Endodermal cell (in vitro differentiated cells): ENCODE measurements around the gene CCDC6. TPM values are rescaled to one million over a fixed set of nuclear protein-coding genes. Genes with fewer than 3 reads are reported as not detected.

ENCODE experiments used
- DNase-seq: peaks from one replicate; pipeline ENCODE4 v3.0.0-alpha.2; 2017
- H3K27ac ChIP-seq: 2 replicates; pipeline ENCODE4 v1.5.1; 2013; ENCODE audit warnings: mild to moderate bottlenecking, low read depth, low read length, moderate library complexity
- H3K27me3 ChIP-seq: 2 replicates; pipeline ENCODE4 v1.6.1; 2013; ENCODE audit warnings: mild to moderate bottlenecking, low read length, moderate library complexity; ENCODE audit not compliant: insufficient read depth, control insufficient read depth, poor library complexity, severe bottlenecking
- H3K36me3 ChIP-seq: 2 replicates; pipeline ENCODE4 v1.7.0; 2013; ENCODE audit warnings: mild to moderate bottlenecking, low read length, moderate library complexity; ENCODE audit not compliant: control insufficient read depth, insufficient read depth
- H3K4me1 ChIP-seq: one replicate; pipeline ENCODE4 v1.7.0; 2013; ENCODE audit warnings: low read length; ENCODE audit not compliant: control insufficient read depth, insufficient read depth
- H3K4me3 ChIP-seq: 2 replicates; pipeline ENCODE4 v1.5.1; 2013; ENCODE audit warnings: mild to moderate bottlenecking, low read length, moderate library complexity
- H3K9ac ChIP-seq: 2 replicates; pipeline ENCODE4 v1.6.1; 2013; ENCODE audit warnings: mild to moderate bottlenecking, low read length, moderate library complexity; ENCODE audit not compliant: poor library complexity, severe bottlenecking; ENCODE audit errors: extremely low read depth
- H3K9me3 ChIP-seq: 2 replicates; pipeline ENCODE4 v1.6.1; 2013; ENCODE audit warnings: mild to moderate bottlenecking, low read length, moderate library complexity; ENCODE audit not compliant: control insufficient read depth
- H3K27ac Mint-ChIP-seq: 2 replicates; pipeline ENCODE4 v1.8.0; 2020; ENCODE audit warnings: mixed read lengths
- H3K27me3 Mint-ChIP-seq: 2 replicates; pipeline ENCODE4 v1.8.0; 2021; ENCODE audit warnings: mild to moderate bottlenecking, mixed read lengths; ENCODE audit not compliant: insufficient read depth
- H3K36me3 Mint-ChIP-seq: 2 replicates; pipeline ENCODE4 v1.8.0; 2020; ENCODE audit warnings: low read depth, mixed read lengths
- H3K4me1 Mint-ChIP-seq: 2 replicates; pipeline ENCODE4 v1.8.0; 2020; ENCODE audit warnings: mixed read lengths
- H3K4me3 Mint-ChIP-seq: 2 replicates; pipeline ENCODE4 v1.8.0; 2020; ENCODE audit warnings: mild to moderate bottlenecking, moderate library complexity, mixed read lengths
- H3K9me3 Mint-ChIP-seq: 2 replicates; pipeline ENCODE4 v1.8.0; 2020; ENCODE audit warnings: mild to moderate bottlenecking, mixed read lengths
- CTCF ChIP-seq: fragments of 200-600 bp; sonication (generic); conservative IDR thresholded peaks from 2 replicates; pipeline ENCODE4 v1.5.0; 2021; ENCODE audit warnings: antibody characterized with exemption, mild to moderate bottlenecking
- WGBS, 2 experiments: methylation state at CpG; one replicate each; pipeline versions ENCODE4 v1.1.5 to v1.1.7; 2013; ENCODE audit warnings: missing lambda C conversion rate in 2 of 2, mixed read lengths in 1 of 2; ENCODE audit not compliant: insufficient coverage in 1 of 2, insufficient read length in 1 of 2; 5-methylcytosine and 5-hydroxymethylcytosine counted together
- total RNA-seq, 2 donors: library from RNA; stranded (reverse); fragmentation: NEBNext Ultra II Directional in 1 of 2; extraction: Animal tissue kit (Norgen Biotek cat#: 25700) in 1 of 2; gene quantifications; 2 replicates in 1 of 2; 3 replicates in 1 of 2; pipeline ENCODE4 v1.2.1, GENCODE V29; 2021

Gene CCDC6
- total RNA-seq, 2 donors from 2014 or later, result 29.3 to 30.4 TPM

- Mint-ChIP-seq H3K9me3 (no peaks in the 10 kb centered on the region), H3K4me3 (peak overlapping the region; percentile 93), H3K36me3 (no peaks in the 10 kb centered on the region), H3K4me1 (peaks cover 42% of the 10 kb centered on the region), H3K27ac (peak overlapping the region; percentile 88), H3K27me3 (no peaks in the 10 kb centered on the region)
- Histone ChIP-seq H3K9me3 (no peaks in the 10 kb centered on the region), H3K9ac (peak overlapping the region; percentile 83), H3K36me3 (no peaks in the 10 kb centered on the region), H3K27ac (no peak overlapping the region), H3K27me3 (no peaks in the 10 kb centered on the region), H3K4me3 (peak overlapping the region; percentile 88), H3K4me1 (peaks cover 16% of the 10 kb centered on the region)
- DNase-seq, result peak; percentile 83
- WGBS, 2 experiments, result 0 to 1% methylated on average over 3 to 23 of the region's 23 CpGs
- TF ChIP-seq CTCF, result no peak
These were observed 1.2 kb downstream of the CCDC6 start for GRCh38 chr10:59905066-59905730.

- Histone ChIP-seq H3K36me3 (no peaks in the 10 kb centered on the region), H3K4me1 (peaks cover 16% of the 10 kb centered on the region), H3K27me3 (no peaks in the 10 kb centered on the region), H3K9ac (peak overlapping the region; percentile 83), H3K4me3 (peak overlapping the region; percentile 88), H3K27ac (no peak overlapping the region), H3K9me3 (no peaks in the 10 kb centered on the region)
- H3K4me3 Mint-ChIP-seq, result peak overlapping the region; percentile 93
- 25 to 28% methylated on average over 5 to 7 of the region's 7 CpGs for WGBS, 2 experiments
- no peak for TF ChIP-seq CTCF
- H3K36me3 Mint-ChIP-seq, result no peaks in the 10 kb centered on the region
- H3K27me3 Mint-ChIP-seq, result no peaks in the 10 kb centered on the region
- H3K9me3 Mint-ChIP-seq, result no peaks in the 10 kb centered on the region
- H3K4me1 Mint-ChIP-seq, result peaks cover 48% of the 10 kb centered on the region
- DNase-seq, result peak; percentile 61
- H3K27ac Mint-ChIP-seq, result no peak overlapping the region
These were observed 1.8 kb downstream of the CCDC6 start for GRCh38 chr10:59904426-59905065.

- Histone ChIP-seq H3K4me3 (peak overlapping the region; percentile 88), H3K9me3 (no peaks in the 10 kb centered on the region), H3K27me3 (no peaks in the 10 kb centered on the region), H3K4me1 (peaks cover 13% of the 10 kb centered on the region), H3K9ac (no peak overlapping the region), H3K36me3 (no peaks in the 10 kb centered on the region), H3K27ac (no peak overlapping the region)
- WGBS, 2 experiments, result 70 to 85% methylated on average over 4 to 5 of the region's 6 CpGs
- Mint-ChIP-seq H3K27ac (no peak overlapping the region), H3K4me1 (peaks cover 54% of the 10 kb centered on the region), H3K27me3 (no peaks in the 10 kb centered on the region), H3K9me3 (no peaks in the 10 kb centered on the region), H3K4me3 (peak overlapping the region; percentile 93), H3K36me3 (no peaks in the 10 kb centered on the region)
- TF ChIP-seq CTCF, result no peak
- DNase-seq, result no peak
These were observed 2.5 kb downstream of the CCDC6 start for GRCh38 chr10:59903871-59904270.
